NCI-H69 (cell line): ENCODE results near the gene TESK2.

Experiments used
- DNase-seq: peaks from one replicate; lab custom pipeline; 2025; lab: John Stamatoyannopoulos, UW

The TESK2 gene

DNA sequence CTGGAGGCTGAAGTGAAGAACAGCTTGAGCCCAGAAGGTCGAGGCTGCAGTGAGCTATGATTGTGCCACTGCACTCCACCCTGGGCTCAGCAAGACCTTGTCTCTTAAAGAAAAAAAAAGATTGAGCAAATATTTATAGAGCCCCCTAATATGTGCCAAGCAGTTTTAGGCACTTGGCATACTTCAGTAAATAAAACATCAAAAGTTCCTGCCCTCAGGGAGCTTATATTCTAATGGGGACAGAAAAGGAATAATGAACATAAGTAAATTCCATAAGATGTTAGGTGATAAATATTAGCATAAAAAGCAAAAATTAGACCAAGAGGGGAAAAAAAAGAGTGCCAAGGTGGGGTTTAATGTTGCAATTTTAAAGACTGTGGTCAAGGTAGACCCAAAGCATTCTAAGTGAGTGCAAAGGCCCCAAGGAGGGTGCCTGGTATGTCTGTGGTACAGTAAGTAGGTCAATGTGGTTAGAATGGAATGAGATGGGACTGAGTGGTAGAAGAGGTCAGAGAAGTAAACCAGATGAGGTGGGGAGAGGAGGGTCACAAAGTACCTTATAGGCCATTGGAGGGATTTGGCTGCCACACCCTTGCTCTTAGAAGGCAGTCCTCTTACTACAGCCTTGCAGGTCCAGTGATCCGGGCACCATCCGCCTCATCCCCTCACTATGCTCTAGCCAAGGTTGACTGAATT, 153.2 kb downstream of the TESK2 start:
- DNase-seq: no peak

GRCh38 chr1:45335855-45336324, 155.1 kb downstream of the TESK2 start:
- no peak for DNase-seq

- DNase-seq: peak; percentile 25
Observed at GRCh38 chr1:45334308-45335245, 156.4 kb downstream of the TESK2 start.

DNA sequence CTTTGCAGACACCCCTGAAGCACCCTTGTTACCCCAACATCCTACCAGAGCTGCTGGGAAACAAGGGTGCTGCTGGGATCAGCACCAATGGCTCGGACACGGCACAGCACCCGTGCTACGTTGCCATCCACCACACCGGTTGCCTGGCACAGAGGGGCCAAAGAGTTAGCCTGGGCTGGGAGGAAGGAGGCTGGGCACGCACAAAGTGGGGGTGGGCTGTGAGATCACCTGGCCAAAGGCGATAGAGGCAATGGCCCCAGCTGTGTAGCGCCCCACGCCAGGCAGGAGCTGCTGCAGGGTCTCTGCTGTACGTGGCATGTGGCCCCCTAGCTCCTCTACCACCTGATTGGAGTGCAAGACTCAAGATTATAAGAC, 158.6 kb downstream of the TESK2 start:
- no peak for DNase-seq

DNA sequence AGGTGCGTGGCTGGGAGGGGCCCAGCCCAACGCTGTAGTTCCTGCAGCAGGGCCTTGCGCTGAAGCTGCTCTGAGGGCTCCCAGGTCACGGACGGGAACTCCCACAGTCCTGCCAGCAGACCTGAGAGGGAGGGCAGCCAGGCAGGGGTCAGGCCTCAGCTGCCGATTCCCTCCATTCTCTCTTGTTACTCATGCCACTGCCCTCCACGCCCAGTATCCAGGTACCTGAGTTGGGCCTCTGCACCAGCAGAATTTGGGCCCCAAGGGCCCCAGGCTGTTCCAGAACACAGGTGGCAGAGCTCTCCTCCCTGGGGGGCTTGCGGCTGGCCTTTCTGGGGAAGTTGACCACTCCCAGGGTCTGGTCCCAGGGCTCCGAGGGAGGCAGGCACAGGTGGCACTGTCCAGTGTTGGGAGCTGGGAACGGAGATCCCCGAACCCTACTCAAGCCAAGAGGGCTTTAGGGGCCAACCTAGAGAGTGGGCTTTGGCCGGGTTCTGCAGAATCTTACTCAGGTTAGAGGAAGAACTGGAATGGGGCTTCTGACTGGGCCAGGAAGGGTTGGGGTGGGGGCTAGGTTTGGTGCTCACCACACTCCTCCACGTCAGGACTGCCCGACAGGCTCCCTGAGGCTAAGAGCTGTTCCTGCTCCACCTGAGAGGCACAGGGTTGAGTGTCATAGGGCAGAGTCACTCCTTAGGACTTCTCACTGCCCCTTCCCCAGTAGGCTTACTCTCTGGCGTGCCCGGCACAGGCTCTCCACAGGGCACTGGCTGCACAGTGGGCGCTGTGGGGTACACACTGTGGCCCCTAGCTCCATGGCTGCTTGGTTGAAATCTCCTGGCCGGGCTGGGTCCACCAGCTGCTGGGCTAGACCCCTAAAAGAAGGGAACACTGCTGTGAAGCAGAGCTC, 159.3 kb downstream of the TESK2 start:
- DNase-seq: no peak

GRCh38 chr1:45329445-45329844, 161.5 kb downstream of the TESK2 start:
- no peak for DNase-seq

DNA sequence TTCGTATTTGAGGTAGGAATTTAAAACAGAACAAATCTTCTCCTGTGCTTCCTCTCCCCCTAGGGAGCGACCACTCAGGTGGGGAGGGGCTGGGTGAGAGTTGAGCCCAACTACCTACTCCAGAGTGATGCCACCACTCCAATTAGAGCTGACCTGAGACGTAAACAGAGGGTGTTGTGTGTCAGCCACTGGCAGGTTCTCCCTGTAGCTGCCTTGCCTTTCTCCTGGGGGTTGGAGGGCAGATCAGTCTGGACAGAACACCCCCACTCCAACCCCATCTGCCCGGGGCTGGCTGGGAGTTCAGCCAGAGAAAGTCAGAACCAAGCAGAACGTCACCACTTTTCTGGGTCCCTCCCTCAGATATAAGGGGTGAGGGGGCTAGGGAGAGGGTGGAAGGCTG, 162.3 kb downstream of the TESK2 start:
- DNase-seq: peak; percentile 49

DNA sequence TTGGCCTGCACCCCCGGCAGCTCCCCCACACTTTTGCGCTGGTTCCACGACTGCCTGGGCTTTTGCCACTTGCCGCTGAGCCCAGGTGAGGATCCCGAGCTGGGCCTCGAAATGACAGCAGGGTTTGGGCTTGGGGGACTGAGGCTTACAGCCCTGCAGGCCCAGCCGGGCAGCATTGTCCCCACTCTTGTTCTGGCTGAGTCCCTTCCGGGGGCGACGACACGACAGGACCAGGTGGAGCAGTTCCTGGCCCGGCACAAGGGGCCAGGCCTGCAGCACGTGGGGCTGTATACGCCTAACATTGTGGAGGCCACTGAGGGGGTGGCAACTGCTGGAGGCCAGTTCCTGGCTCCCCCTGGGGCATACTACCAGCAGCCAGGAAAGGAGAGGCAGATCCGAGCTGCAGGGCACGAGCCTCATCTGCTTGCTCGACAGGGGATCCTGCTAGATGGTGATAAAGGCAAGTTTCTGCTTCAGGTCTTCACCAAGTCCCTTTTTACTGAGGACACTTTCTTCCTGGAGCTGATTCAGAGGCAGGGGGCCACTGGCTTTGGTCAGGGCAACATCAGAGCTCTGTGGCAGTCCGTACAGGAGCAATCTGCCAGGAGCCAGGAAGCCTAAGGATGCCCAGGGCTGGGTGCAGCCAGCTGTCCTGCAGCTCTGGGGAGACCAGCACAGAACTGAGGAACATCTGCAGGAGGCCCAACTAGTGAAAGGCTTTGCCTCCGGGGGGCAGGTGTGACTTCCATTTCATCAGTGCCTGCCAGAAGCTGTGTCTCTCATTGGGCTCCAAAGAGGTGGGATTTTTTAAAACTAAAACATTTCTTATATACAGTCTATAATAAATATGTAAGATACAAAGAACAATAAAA, 163.1 kb downstream of the TESK2 start:
- peak; percentile 65 for DNase-seq

DNA sequence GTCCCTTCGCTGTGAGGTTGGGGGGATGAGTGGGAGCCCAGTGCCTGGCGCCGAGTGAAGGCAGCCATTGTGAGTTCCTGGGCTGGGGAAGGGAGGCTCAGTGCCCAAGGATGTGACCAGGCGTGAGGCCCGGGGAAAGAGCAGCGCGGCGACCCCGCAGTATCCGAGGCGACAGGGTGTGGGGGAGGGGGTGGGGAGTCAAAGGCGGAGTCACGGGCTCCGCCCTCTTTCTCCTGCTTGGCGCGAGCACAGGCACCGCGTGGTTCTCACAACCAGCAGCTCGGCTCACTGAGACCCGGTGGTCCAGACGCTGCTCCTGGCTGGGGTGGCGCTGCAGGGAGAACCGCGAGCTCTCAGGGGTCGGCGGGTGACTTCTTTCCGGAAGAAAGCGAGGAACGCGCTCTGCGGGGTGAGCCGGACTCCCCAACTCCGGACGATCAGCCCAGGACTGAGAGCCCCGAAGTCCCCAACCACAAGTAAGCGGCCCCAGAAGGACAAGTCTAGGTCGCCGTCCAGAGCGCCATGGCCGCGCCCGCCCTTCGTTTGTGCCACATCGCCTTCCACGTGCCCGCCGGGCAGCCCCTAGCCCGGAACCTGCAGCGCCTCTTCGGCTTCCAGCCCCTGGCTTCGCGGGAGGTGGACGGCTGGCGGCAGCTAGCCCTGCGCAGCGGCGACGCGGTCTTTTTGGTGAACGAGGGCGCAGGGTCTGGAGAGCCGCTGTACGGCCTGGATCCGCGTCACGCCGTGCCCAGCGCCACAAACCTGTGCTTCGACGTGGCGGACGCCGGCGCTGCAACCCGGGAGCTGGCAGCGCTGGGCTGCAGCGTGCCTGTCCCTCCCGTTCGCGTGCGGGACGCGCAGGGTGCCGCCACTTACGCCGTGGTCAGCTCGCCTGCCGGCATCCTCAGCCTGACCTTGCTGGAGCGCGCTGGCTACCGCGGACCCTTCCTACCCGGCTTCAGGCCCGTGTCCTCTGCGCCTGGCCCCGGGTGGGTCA, 164.0 kb downstream of the TESK2 start, which contains the start of gene HPDL:
Gene HPDL (plus strand): TSS at position 269 of the 997 bp plus-strand sequence. CDS start 254 bp downstream, at position 523.
- peak; percentile 85 for DNase-seq

GRCh38 chr1:45325851-45326506, 165.0 kb downstream of the TESK2 start:
- peak; percentile 4 for DNase-seq

- DNase-seq: no peak
Observed at GRCh38 chr1:45322486-45323040, 168.4 kb downstream of the TESK2 start.

- DNase-seq: no peak
Observed at GRCh38 chr1:45321444-45321843, 169.5 kb downstream of the TESK2 start.

DNA sequence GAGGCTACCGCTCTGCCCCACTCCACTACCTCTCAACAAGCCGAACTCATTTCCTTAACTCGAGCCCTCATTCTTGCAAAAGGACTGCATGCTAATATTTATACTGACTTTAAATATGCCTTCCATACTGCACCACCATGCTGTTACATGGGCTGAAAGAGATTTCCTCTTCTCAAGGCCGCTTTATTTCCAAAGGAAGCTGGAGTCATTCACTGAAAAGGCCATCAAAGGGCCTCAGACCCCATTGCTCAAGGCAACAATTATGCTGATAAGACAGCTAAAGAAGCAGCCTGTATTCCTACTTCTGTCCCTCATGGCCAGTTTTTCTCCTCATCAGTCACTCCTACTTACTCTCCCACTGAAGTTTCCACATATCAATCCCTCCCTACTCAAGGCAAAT, 171.2 kb downstream of the TESK2 start:
- no peak for DNase-seq

DNA sequence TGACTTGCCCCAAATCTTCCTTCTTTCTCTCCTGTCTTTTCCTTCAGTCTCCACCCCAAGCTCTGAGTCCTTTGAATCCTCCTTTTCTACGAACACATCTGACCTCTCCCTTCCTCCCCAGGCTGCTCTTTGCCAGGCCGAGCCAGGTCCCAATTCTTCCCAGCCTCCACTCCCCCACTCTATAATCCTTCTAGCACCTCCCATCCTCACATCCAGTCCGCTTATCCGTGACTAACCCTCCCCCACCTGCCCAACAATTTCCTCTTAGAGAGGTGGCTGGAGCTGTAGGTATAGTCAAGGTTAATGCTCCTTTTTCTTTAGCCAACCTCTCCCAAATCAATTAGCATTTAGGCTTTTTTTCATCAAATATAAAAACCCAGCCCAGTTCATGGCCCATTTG, 173.8 kb downstream of the TESK2 start:
- DNase-seq: no peak

DNA sequence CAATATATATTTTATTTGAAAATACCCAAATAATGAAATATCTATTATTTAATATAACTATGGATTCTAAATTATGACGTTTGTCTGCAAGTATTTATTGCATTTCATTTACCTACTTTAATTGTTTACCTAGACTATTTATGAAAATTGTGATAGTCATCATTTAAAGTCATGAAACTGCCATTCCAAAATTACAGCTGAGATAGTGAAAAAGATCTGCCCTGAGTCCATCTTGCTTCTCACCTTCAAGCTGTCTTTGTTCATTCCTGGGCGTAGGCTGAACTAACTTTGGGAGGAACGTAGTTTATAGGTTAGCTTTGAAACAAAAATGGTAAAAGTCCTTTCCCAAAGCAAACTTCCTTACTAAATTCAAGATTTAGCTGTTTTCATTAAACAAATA, 176.7 kb downstream of the TESK2 start:
- DNase-seq: no peak

GRCh38 chr1:45306905-45307304, 184.1 kb downstream of the TESK2 start:
- DNase-seq: no peak

- no peak for DNase-seq
Observed at GRCh38 chr1:45306319-45306718, 184.6 kb downstream of the TESK2 start.

DNA sequence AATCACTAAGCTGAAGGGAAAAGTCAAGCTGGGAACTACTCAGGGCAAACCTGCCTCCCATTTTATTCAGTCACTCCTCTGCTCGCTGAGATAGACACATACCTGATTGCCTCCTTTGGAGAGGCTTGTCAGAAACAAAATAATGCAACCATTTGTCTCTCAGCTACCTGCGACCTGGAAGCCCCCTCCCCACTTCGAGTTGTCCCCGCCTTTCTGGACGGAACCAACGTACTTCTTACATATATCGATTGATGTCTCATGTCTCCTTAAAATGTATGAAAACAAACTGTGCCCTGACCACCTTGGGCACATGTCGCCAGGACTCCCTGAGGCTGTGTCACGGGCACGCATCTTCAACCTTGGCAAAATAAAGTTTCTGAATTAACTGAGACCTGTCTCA, 185.7 kb downstream of the TESK2 start:
- no peak for DNase-seq
